ENCODE measurements around the gene SLC25A40. TPM values are rescaled to one million over a fixed set of nuclear protein-coding genes. Genes with fewer than 3 reads are reported as not detected.

SLC25A40 gene
- total RNA-seq, 1 donor from 2014 or later = 13.5 TPM

DNA sequence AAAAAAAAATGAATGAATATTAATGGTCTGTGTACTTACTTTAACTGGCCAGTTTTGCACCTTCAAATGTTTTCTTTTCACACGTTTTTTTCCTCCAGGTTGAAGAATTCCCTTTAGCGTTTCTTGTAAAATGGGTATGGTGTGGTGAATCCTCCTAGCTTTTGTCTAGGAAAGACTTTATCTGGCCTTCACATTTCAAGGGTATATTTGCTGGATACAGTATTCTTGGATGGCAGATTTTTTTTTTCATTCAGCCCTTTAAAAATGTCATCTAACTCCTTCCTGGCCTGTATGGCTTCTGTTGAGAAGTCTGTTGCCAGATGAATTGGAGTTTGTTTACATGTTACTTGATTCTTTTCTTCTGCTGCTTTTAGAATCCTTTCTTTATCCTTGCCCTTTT is 10.1 kb downstream of the SLC25A40 start:
- H3K4me3 Mint-ChIP-seq (ENCODE audit: unreplicated experiment) = no peak overlapping the region
- H3K27me3 Mint-ChIP-seq (ENCODE audit: unreplicated experiment) = peaks cover 2% of the 10 kb centered on the region
- no peak overlapping the region for H3K27ac Mint-ChIP-seq (ENCODE audit: unreplicated experiment)
- peaks cover 4% of the 10 kb centered on the region for H3K9me3 Mint-ChIP-seq (ENCODE audit: unreplicated experiment)
- TF ChIP-seq CTCF (IDR thresholded peaks at IDR 0.05; ENCODE audit: partially characterized antibody, unreplicated experiment) = no peak
- DNase-seq = no peak
- H3K4me1 Mint-ChIP-seq (ENCODE audit: low read depth, unreplicated experiment) = no peaks in the 10 kb centered on the region
- H3K36me3 Mint-ChIP-seq (ENCODE audit: unreplicated experiment) = peaks cover 18% of the 10 kb centered on the region

DNA sequence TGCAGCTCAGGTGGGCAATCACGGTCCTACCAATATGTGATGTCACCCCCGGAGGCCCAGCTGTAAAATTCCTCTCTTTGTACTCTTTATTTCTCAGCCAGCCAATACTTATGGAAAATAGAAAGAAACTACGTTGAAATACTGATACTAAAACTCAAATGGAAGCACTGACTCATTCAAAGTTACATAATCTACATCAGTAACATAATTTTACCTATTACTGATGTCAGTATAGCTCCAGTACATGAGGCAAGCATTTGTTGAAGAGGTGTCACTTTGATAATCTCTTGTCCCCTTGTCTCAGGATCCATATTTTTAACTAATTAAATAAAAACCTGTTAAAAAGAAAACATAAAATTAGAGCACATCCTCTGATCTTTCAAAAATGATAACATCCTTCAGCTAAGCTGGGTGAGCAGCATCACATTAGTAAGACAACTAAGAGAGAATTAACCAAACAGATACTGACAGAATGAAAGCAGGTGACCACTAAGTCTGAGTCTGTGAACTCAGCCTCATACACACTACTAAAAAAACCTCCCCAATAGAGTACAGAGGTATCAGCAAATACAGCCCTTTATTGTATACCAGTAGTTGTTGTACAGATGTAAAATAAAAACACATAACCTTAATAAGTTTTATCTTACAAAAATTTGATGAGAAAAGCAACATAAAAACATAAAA is 17.6 kb downstream of the SLC25A40 start:
- H3K27ac Mint-ChIP-seq (ENCODE audit: unreplicated experiment) = no peak overlapping the region
- peaks cover 6% of the 10 kb centered on the region for H3K36me3 Mint-ChIP-seq (ENCODE audit: unreplicated experiment)
- H3K4me3 Mint-ChIP-seq (ENCODE audit: unreplicated experiment) = no peak overlapping the region

DNA sequence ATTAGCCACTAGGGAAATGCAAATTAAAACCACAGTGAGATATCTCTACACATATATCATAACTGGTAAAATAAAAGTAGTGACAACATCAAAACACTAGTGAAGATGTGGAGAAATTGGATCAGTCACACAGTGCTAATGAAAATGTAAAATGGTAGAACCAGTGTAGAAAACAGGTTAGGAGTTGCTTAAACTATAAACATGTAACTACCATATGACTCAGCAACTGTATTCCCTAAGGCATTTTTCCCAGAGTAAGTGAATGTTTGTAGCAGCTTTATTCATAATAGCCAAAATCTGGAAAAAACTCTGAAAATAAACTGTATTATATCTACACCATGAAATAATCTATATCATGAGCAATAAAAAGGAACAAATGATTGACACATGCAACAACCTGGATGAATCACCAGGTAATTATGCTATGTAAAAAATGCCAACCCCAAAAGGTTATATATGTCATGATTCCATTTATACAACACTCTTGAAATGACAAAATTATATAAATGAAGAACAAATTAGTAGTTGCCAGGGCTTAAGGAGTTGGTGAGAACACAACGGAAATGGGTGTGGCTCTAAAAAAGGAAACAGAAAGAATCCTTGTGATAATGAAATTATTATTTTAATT is 22.8 kb downstream of the SLC25A40 start:
- Mint-ChIP-seq H3K27me3 (ENCODE audit: unreplicated experiment) (peaks cover 1% of the 10 kb centered on the region), H3K4me3 (ENCODE audit: unreplicated experiment) (no peak overlapping the region), H3K36me3 (ENCODE audit: unreplicated experiment) (peaks cover 5% of the 10 kb centered on the region), H3K27ac (ENCODE audit: unreplicated experiment) (no peak overlapping the region), H3K4me1 (ENCODE audit: low read depth, unreplicated experiment) (no peaks in the 10 kb centered on the region), H3K9me3 (ENCODE audit: unreplicated experiment) (no peaks in the 10 kb centered on the region)
- TF ChIP-seq CTCF (IDR thresholded peaks at IDR 0.05; ENCODE audit: partially characterized antibody, unreplicated experiment) = no peak
- no peak for DNase-seq

More for the DNA sequence above, 17.6 kb downstream of the SLC25A40 start:
- Mint-ChIP-seq H3K4me1 (ENCODE audit: low read depth, unreplicated experiment) (no peaks in the 10 kb centered on the region), H3K9me3 (ENCODE audit: unreplicated experiment) (no peaks in the 10 kb centered on the region), H3K27me3 (ENCODE audit: unreplicated experiment) (peaks cover 1% of the 10 kb centered on the region)
- DNase-seq = no peak
- no peak for TF ChIP-seq CTCF (IDR thresholded peaks at IDR 0.05; ENCODE audit: partially characterized antibody, unreplicated experiment)

- Mint-ChIP-seq H3K27me3 (ENCODE audit: unreplicated experiment) (peaks cover 1% of the 10 kb centered on the region), H3K4me1 (ENCODE audit: low read depth, unreplicated experiment) (no peaks in the 10 kb centered on the region), H3K27ac (ENCODE audit: unreplicated experiment) (no peak overlapping the region), H3K4me3 (ENCODE audit: unreplicated experiment) (no peak overlapping the region), H3K9me3 (ENCODE audit: unreplicated experiment) (no peaks in the 10 kb centered on the region), H3K36me3 (ENCODE audit: unreplicated experiment) (no peaks in the 10 kb centered on the region)
- DNase-seq = no peak
- TF ChIP-seq CTCF (IDR thresholded peaks at IDR 0.05; ENCODE audit: partially characterized antibody, unreplicated experiment) = no peak
Observed at GRCh38 chr7:87852306-87852705, 23.9 kb downstream of the SLC25A40 start.

Data from glutamatergic neuron (in vitro differentiated cells).